ENCODE results near the gene LTV1.
"Not testable (repeated sequence)": the region's sequence is repeated elsewhere in the genome, so short reads cannot be mapped to it uniquely, and the experiment has no call there.

The LTV1 gene

GRCh38 chr6:143842902-143843676, at the start of gene LTV1:
Gene LTV1, plus strand, starts transcription at chr6:143843338. Its CDS starts 140 bp downstream, at chr6:143843478.
- DNase-seq = peak; percentile 91

GRCh38 chr6:143796551-143796950, 46.6 kb upstream of the LTV1 start:
- DNase-seq = not testable (repeated sequence)

GRCh38 chr6:143798487-143798886, 44.7 kb upstream of the LTV1 start:
- DNase-seq = not testable (repeated sequence)

- no peak for DNase-seq
Observed at GRCh38 chr6:143802833-143803565, 40.1 kb upstream of the LTV1 start.

- DNase-seq = no peak
Observed at GRCh38 chr6:143803769-143804568, 39.2 kb upstream of the LTV1 start.

GRCh38 chr6:143804835-143805239, 38.3 kb upstream of the LTV1 start:
- no peak for DNase-seq

- DNase-seq = no peak
Observed at GRCh38 chr6:143806282-143807102, 36.6 kb upstream of the LTV1 start.

GRCh38 chr6:143807103-143807772, 35.9 kb upstream of the LTV1 start:
- no peak for DNase-seq

- DNase-seq = no peak
Observed at GRCh38 chr6:143810745-143811144, 32.4 kb upstream of the LTV1 start.

GRCh38 chr6:143811501-143812157, 31.5 kb upstream of the LTV1 start:
- DNase-seq = no peak

GRCh38 chr6:143817621-143818020, 25.5 kb upstream of the LTV1 start:
- DNase-seq = no peak

- no peak for DNase-seq
Observed at GRCh38 chr6:143821359-143821758, 21.8 kb upstream of the LTV1 start.

GRCh38 chr6:143822584-143823024, 20.5 kb upstream of the LTV1 start:
- no peak for DNase-seq

- no peak for DNase-seq
Observed at GRCh38 chr6:143823548-143823947, 19.6 kb upstream of the LTV1 start.

- no peak for DNase-seq
Observed at GRCh38 chr6:143828572-143828971, 14.6 kb upstream of the LTV1 start.

- DNase-seq = no peak
Observed at GRCh38 chr6:143836150-143836549, 7.0 kb upstream of the LTV1 start.

GRCh38 chr6:143838395-143838794, 4.7 kb upstream of the LTV1 start:
- no peak for DNase-seq

GRCh38 chr6:143839196-143839595, 3.9 kb upstream of the LTV1 start:
- no peak for DNase-seq

GRCh38 chr6:143840595-143841265, 2.4 kb upstream of the LTV1 start:
- no peak for DNase-seq

GRCh38 chr6:143842461-143842901, 657 bp upstream of the LTV1 start:
- DNase-seq = no peak

GRCh38 chr6:143843677-143843999, 500 bp downstream of the LTV1 start:
- no peak for DNase-seq
